Activated CD8-positive, alpha-beta memory T cell treated with anti-CD3 and anti-CD28 coated beads, Interleukin-2, amount 10 ng/mL, durations not matched to agents 7 days and 5 days (primary cell): ENCODE results near the gene KATNB1. TPM values are rescaled to one million over a fixed set of nuclear protein-coding genes. Genes with fewer than 3 reads are reported as not detected.

Experiments used
- ATAC-seq: fragments of 150-1000 bp; cut with Tn5 transposase; one replicate; pipeline ENCODE4 v1.10.0; 2021; ENCODE audit warnings: moderate library complexity
- CTCF ChIA-PET: fragments of 350-600 bp; sonication (Branson Sonifier 250); formaldehyde crosslinking; loops from one replicate; lab custom pipeline; 2021; ENCODE audit warnings: antibody characterized with exemption; lab: Charles Lee
- DNase-seq: peaks from one replicate; pipeline ENCODE4 v3.0.0-alpha.2; 2020
- H3K27ac Mint-ChIP-seq: one replicate; pipeline ENCODE4 v1.8.0; 2021; ENCODE audit warnings: mild to moderate bottlenecking, mixed read lengths
- H3K27me3 Mint-ChIP-seq: one replicate; pipeline ENCODE4 v1.8.0; 2021; ENCODE audit warnings: mixed read lengths
- H3K36me3 Mint-ChIP-seq: one replicate; pipeline ENCODE4 v1.8.0; 2021; ENCODE audit warnings: mild to moderate bottlenecking, mixed read lengths
- H3K4me1 Mint-ChIP-seq: one replicate; pipeline ENCODE4 v1.8.0; 2021; ENCODE audit warnings: mixed read lengths
- H3K4me3 Mint-ChIP-seq: one replicate; pipeline ENCODE4 v1.8.0; 2021; ENCODE audit warnings: mild to moderate bottlenecking, moderate library complexity, mixed read lengths
- H3K9me3 Mint-ChIP-seq: one replicate; pipeline ENCODE4 v1.8.0; 2022; ENCODE audit warnings: low read depth, mixed read lengths
- total RNA-seq, 2 experiments: library from RNA; stranded (reverse); gene quantifications; one replicate each; pipeline ENCODE4 v1.2.3, GENCODE V29; 2021

KATNB1 gene
- total RNA-seq, 2 experiments from 2014 or later = 41.6 to 43.9 TPM

DNA sequence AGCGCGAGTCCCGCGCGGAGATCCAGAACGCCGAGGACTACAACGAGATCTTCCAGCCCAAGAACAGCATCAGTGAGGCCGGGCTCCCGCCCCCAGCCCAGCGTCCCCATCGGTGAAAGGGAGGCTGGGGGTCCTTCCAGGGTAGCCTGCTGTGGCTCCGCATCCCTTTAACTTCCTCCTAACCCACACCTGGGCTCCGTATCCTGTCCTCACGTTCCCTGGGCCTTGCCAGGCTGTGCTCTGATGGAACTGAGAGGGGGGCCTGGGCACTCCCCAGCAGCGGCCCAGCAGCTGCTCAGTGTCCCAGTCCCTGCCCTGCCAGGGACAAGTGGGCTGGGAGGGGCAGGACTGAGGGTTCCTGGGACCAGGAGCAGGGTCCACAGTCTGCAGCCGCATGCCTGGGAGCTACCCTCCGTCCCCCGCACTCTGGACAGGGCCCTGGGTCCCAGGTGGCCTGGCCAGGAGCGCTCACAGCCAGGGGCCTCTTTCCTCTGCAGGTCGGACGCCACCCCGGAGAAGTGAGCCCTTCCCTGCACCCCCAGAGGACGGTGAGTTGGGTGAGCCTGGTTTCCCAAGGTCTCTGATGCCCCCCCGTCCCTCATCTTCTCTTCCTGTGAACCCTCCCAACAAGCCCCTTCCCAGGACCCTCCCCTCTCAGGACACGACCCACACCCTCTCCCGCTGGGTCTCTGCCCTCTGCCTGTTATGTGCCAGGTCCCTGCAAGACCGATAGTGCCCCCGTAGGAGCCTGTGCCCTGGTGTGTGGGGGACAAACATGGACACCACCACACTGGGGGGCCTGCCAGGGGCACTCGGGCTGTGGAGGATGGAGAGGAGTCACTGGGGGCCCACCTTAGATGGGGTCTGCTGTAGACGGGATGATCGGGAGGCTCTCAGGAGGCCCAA, 18.1 kb downstream of the KATNB1 start:
- Mint-ChIP-seq H3K9me3 (no peaks in the 10 kb centered on the region), H3K4me1 (peaks cover 11% of the 10 kb centered on the region), H3K27me3 (no peaks in the 10 kb centered on the region), H3K27ac (no peak overlapping the region), H3K36me3 (no peaks in the 10 kb centered on the region), H3K4me3 (no peak overlapping the region)
- ATAC-seq (no peak), DNase-seq (no peak)
- CTCF ChIA-PET = no interaction called here

DNA sequence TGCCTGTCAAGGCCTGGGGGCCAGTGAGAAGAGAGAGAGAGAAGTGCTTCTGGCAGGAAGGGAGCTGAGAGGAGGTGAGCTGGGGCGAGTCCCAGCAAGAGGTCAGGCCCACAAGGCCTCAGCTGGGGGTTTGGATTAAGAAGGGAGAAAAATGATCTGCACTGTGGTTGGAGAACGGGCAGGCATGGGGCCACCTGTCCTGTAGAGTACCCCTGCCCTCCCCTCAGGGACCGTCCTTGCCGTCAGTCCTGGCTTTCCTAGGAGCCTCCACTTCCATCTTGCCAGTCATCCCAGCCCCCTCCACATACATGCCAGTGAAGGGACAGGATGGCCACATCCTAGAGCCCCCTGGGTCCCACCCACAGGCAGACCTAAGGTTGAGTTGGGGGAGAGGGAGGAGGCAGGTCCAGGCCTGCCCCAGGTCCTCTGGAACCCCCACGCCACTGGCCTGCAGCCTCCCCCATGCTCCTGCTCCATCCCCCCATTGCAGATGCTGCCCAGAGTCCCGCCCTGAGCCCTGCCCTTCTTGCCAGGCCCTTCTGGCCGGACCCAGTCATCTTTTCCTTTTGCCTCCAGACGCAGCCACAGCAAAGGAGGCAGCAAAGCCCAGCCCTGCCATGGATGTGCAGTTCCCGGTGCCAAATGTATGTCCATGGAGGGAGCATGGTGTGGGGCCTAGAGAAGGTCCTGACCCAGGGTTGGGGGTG, 18.9 kb downstream of the KATNB1 start:
- Mint-ChIP-seq H3K27ac (no peak overlapping the region), H3K4me1 (peaks cover 12% of the 10 kb centered on the region), H3K36me3 (no peaks in the 10 kb centered on the region), H3K27me3 (no peaks in the 10 kb centered on the region), H3K9me3 (no peaks in the 10 kb centered on the region), H3K4me3 (no peak overlapping the region)
- ATAC-seq (no peak), DNase-seq (no peak)
- CTCF ChIA-PET = interaction anchor here (3.4 kb wide), 1 partner anchor 108 kb away, joined by 12 read pairs; no protein-coding TSS in a partner anchor

DNA sequence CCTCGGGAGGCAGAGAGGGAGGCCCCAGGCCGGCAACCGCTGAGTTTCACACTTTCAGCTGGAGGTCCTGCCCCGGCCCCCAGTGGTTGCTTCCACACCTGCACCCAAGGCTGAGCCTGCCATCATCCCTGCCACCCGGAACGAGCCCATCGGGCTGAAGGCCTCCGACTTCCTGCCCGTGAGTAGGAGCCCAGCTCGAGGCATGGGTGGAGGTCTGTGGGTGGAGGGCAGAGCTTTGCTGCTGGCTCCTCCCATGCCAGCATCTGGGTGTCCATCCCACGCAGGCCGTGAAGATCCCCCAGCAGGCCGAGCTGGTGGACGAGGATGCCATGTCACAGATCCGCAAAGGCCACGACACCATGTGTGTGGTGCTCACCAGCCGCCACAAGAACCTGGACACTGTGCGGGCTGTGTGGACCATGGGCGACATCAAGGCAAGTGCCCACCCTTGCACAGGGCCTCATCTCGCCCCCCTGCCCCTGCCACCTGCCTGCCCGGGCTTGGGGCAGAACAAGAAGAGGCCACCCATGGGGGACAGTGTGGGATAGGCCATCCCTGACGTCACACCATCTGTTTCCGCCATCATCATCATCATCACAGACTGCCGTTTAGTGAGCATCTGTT, 19.6 kb downstream of the KATNB1 start:
- CTCF ChIA-PET = interaction anchor here (0.8 to 3.4 kb wide), 2 partner anchors 39 to 108 kb away, joined by 3 to 12 read pairs; no protein-coding TSS in a partner anchor
- Mint-ChIP-seq H3K4me1 (peaks cover 6% of the 10 kb centered on the region), H3K9me3 (no peaks in the 10 kb centered on the region), H3K36me3 (no peaks in the 10 kb centered on the region), H3K27me3 (no peaks in the 10 kb centered on the region), H3K27ac (no peak overlapping the region), H3K4me3 (no peak overlapping the region)
- no peak for ATAC-seq
- DNase-seq = no peak

GRCh38 chr16:57755726-57756423, 20.3 kb downstream of the KATNB1 start:
- no peaks in the 10 kb centered on the region for H3K9me3 Mint-ChIP-seq
- ATAC-seq = no peak
- peaks cover 5% of the 10 kb centered on the region for H3K4me1 Mint-ChIP-seq
- H3K4me3 Mint-ChIP-seq = no peak overlapping the region
- H3K27me3 Mint-ChIP-seq = no peaks in the 10 kb centered on the region
- H3K27ac Mint-ChIP-seq = no peak overlapping the region
- CTCF ChIA-PET = interaction anchor here (0.8 to 3.4 kb wide), 11 partner anchors 27 to 214 kb away, joined by 3 to 18 read pairs (median 4); no protein-coding TSS in a partner anchor
- H3K36me3 Mint-ChIP-seq = no peaks in the 10 kb centered on the region
- DNase-seq = no peak

- Mint-ChIP-seq H3K4me3 (no peak overlapping the region), H3K27ac (no peak overlapping the region), H3K4me1 (peaks cover 5% of the 10 kb centered on the region), H3K36me3 (no peaks in the 10 kb centered on the region), H3K9me3 (no peaks in the 10 kb centered on the region), H3K27me3 (no peaks in the 10 kb centered on the region)
- DNase-seq (no peak), ATAC-seq (peak; percentile 3)
- CTCF ChIA-PET = interaction anchor here (0.6 to 3.4 kb wide), 21 partner anchors 10 to 255 kb away, joined by 3 to 18 read pairs (median 4); partner anchors contain the start of gene KATNB1
Observed at GRCh38 chr16:57756424-57757325, 21.1 kb downstream of the KATNB1 start.

GRCh38 chr16:57757326-57757786, 21.8 kb downstream of the KATNB1 start:
- ATAC-seq = peak; percentile 97
- Mint-ChIP-seq H3K4me3 (no peak overlapping the region), H3K27me3 (no peaks in the 10 kb centered on the region), H3K36me3 (no peaks in the 10 kb centered on the region), H3K27ac (no peak overlapping the region), H3K9me3 (no peaks in the 10 kb centered on the region), H3K4me1 (peaks cover 5% of the 10 kb centered on the region)
- CTCF ChIA-PET = interaction anchor here (0.6 to 3.4 kb wide), 22 partner anchors 9 to 256 kb away, joined by 3 to 18 read pairs (median 4); partner anchors contain the start of gene KATNB1
- DNase-seq = peak; percentile 91

DNA sequence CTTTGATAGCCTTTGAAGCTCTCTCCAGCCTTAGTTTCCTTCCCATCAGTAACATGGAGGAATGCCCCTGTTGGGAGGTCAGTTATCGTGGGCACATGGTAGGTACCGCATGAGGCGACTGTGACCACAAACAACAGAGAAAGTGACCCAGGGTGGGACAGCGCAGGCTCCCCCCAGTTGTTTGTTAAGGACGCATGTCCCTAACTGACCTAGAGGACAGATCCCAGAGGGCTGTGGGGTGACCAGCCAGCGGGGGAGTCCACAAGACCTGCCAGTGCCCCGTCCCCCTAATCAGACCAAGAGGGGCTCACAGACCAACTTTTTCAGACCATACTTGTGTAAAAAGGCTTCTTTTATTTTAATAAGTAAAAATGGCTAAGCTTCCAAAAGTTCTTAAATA, 22.3 kb downstream of the KATNB1 start:
- Mint-ChIP-seq H3K4me3 (no peak overlapping the region), H3K27ac (no peak overlapping the region), H3K27me3 (no peaks in the 10 kb centered on the region), H3K36me3 (no peaks in the 10 kb centered on the region), H3K4me1 (peaks cover 5% of the 10 kb centered on the region), H3K9me3 (no peaks in the 10 kb centered on the region)
- ATAC-seq (no peak), DNase-seq (no peak)
- CTCF ChIA-PET = interaction anchor here (0.7 to 3.4 kb wide), 19 partner anchors 9 to 257 kb away, joined by 3 to 18 read pairs (median 4); partner anchors contain the start of gene KATNB1

- Mint-ChIP-seq H3K36me3 (no peaks in the 10 kb centered on the region), H3K27ac (no peak overlapping the region), H3K4me3 (no peak overlapping the region), H3K27me3 (no peaks in the 10 kb centered on the region), H3K9me3 (no peaks in the 10 kb centered on the region), H3K4me1 (peaks cover 5% of the 10 kb centered on the region)
- CTCF ChIA-PET = interaction anchor here (0.8 to 3.4 kb wide), 13 partner anchors 8 to 251 kb away, joined by 3 to 18 read pairs (median 5); partner anchors contain the start of gene KATNB1
- DNase-seq (no peak), ATAC-seq (no peak)
Observed at GRCh38 chr16:57758331-57759117, 23.0 kb downstream of the KATNB1 start.

DNA sequence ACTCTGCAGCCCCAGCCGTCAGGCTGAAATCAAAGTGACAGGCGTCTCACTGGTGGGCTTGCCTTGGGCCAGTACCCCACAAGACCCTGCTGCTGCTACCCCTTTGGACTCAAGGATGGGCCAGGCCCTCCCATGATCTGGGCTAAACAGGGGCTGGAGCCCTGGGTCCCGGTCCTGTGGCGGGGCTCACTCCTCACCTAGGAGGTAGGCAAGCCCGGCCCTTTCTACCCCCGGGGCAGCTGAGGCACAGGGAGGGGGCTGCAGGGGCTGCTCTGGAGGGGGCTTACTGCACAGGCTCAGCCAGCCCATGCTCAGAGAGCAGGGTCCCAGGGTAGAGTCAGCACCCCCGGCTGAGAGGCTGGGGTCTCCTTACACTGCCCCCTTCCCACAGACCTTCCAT, 23.6 kb downstream of the KATNB1 start:
- H3K36me3 Mint-ChIP-seq = no peaks in the 10 kb centered on the region
- no peak for DNase-seq
- peaks cover 5% of the 10 kb centered on the region for H3K4me1 Mint-ChIP-seq
- no peak overlapping the region for H3K27ac Mint-ChIP-seq
- CTCF ChIA-PET = no interaction called here
- no peaks in the 10 kb centered on the region for H3K9me3 Mint-ChIP-seq
- no peak overlapping the region for H3K4me3 Mint-ChIP-seq
- H3K27me3 Mint-ChIP-seq = no peaks in the 10 kb centered on the region
- ATAC-seq = no peak

DNA sequence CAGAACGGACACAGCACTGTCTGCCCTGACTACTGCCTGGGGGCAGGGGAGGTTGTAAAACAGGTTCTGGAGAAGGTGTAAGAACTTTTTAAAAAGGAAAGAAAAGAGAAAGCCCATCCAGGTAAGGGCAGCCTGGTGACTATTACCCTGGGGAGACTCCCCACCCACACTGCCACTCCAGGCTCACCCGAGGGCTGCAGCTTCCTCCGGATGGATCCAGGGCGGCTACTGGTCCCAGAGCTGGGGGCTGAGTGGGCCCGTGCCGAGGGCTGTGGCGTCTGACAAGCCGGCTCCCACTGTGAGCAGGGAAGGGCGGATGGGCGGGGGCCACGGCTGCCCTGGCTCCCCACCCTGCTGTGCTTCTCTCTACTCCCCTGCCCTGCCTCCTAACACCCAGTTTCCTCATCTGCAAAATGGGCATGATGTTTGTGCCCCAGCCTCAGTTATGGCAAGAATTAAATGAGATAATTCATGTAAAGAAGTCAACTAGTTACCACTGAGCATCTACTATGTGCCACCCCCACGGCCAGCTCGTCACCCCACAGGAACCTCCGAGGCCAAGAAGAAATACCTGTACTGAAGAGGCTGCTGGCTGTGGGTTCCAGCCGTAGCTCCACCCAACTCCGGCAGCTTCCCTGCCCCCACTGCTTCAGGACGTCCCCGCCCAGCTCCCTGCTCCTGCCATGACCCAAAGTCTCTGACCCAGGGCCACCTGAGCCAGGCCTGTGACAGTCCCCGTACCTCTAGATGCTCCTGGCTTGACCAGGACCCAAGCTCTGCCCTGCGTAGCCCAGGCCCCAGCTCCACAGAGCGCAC, 24.2 kb downstream of the KATNB1 start:
- CTCF ChIA-PET = no interaction called here
- no peak for ATAC-seq
- no peak overlapping the region for H3K4me3 Mint-ChIP-seq

More for the DNA sequence above, 24.2 kb downstream of the KATNB1 start:
- no peaks in the 10 kb centered on the region for H3K36me3 Mint-ChIP-seq
- no peaks in the 10 kb centered on the region for H3K27me3 Mint-ChIP-seq
- H3K4me1 Mint-ChIP-seq = peaks cover 8% of the 10 kb centered on the region
- no peak for DNase-seq
- H3K9me3 Mint-ChIP-seq = no peaks in the 10 kb centered on the region
- H3K27ac Mint-ChIP-seq = no peak overlapping the region
